Stimulated activated naive B cell treated with anti-CD40 and anti-IgM and Interleukin-4, amounts not matched to agents 10 μg/mL and 1 μg/mL and 100 μg/mL, for 72 hours (primary cell): Measurements from ENCODE around the gene CEP97.
A peak's percentile ranks its signal among the peaks of the same experiment; 100 is the strongest.
"Not testable (repeated sequence)": the region's sequence is repeated elsewhere in the genome, so short reads cannot be mapped to it uniquely, and the experiment has no call there.

Experiments
- ATAC-seq, 2 donors: fragments of 150-1000 bp; cut with Tn5 transposase; replicated peaks; 2 replicates each; pipeline ENCODE4 v1.10.0; 2021; ENCODE audit warnings: moderate library complexity in 1 of 2
- DNase-seq: peaks from one replicate; pipeline ENCODE4 v3.0.0; 2021
- H3K27ac Mint-ChIP-seq: one replicate; pipeline ENCODE4 v1.8.0; 2022; ENCODE audit warnings: mild to moderate bottlenecking, mixed read lengths
- H3K27me3 Mint-ChIP-seq, 2 donors: one replicate each; pipeline ENCODE4 v1.8.0; 2022; ENCODE audit warnings: mixed read lengths in 2 of 2
- H3K36me3 Mint-ChIP-seq, 2 donors: one replicate each; pipeline ENCODE4 v1.8.0; 2022; ENCODE audit warnings: mixed read lengths in 2 of 2, mild to moderate bottlenecking in 1 of 2
- H3K4me1 Mint-ChIP-seq, 2 donors: one replicate each; pipeline ENCODE4 v1.8.0; 2022; ENCODE audit warnings: mixed read lengths in 2 of 2, mild to moderate bottlenecking in 1 of 2
- H3K4me3 Mint-ChIP-seq, 2 donors: one replicate each; pipeline ENCODE4 v1.8.0; 2022; ENCODE audit warnings: mild to moderate bottlenecking in 2 of 2, mixed read lengths in 2 of 2, moderate library complexity in 1 of 2
- H3K9me3 Mint-ChIP-seq, 2 donors: one replicate each; pipeline ENCODE4 v1.8.0; 2022; ENCODE audit warnings: mixed read lengths in 2 of 2, mild to moderate bottlenecking in 1 of 2

Gene CEP97

DNA sequence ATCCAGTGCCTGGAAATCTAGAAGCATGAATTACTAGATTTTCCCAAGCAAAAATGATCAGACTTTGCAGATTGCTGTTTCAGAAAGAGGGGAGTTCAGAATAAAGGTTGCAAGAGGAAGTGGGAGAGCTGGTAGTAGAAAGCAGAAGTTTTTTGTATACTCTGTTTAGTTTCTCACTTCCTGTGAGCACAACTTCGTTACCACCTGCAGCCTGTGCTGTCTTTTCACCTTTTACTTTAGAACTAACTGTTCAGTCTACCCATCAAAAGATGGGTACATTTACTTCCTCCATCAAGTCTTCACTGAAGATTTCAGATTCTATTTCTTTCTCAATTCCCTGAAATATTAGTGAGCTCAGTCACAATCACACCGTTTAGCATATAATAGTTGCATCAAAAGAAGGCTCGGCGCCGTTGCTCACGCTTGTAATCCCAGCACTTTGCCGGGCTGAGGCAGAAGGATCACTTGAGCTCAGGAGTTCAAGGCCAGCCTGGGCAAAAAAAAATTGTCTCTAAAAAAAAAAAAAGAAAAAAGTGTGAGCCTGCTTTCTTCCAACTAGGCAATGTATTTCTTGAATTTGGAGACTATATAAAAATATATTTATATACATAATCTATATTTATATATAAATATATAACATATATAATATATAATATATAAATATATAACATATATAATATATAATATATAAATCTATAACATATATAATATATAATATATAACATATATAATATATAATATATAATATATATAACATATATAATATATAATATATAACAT, 1.8 kb upstream of the CEP97 start:
- Mint-ChIP-seq H3K27me3 (no peaks in the 10 kb centered on the region), H3K4me3 (peak overlapping the region in 1 of 2 donors; percentile 2), H3K27ac (peak overlapping the region; percentile 78), H3K4me1 (peaks cover 17 to 28% of the 10 kb centered on the region in 2 donors), H3K9me3 (no peaks in the 10 kb centered on the region), H3K36me3 (peaks cover 0 to under 1% of the 10 kb centered on the region in 2 donors)
- ATAC-seq (peak; percentile 48), DNase-seq (peak; percentile 26)

DNA sequence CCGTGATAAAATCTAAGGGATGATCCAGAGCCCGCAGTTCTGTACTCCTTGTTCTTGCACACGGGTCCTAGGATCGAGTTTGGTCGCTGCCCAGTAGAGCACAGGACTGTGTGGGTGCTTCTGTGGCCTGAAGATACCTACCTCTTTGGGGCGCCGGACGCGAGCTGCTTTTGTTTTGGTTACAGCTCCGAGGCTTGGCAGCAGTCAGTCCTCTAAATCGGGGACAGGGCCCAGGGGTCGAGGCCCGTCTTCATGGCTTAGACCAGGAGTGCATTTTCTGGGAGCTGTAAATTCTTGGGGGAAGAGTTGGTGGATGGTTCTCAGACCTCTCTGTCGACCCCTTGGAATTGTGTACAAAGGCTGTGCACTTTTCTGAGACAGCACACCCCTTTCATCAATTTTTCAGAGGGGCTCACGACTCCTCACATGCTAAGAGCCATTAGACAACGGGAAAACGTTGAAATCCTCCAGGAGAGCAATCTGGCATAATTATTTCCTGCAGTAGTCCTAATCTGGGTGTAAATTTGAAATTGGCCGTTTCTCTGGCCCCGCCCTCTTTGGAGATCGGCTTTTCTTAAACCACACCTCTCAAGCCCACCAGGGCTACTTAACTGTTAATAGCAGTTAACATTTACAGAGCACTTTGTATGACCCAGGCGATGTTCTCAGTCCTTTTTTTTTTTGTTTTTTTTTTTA, 928 bp downstream of the CEP97 start:
- Mint-ChIP-seq H3K27ac (peak overlapping the region; percentile 99), H3K4me1 (peaks cover 17 to 25% of the 10 kb centered on the region in 2 donors), H3K36me3 (peaks cover 4 to 10% of the 10 kb centered on the region in 2 donors), H3K9me3 (no peaks in the 10 kb centered on the region), H3K27me3 (no peaks in the 10 kb centered on the region), H3K4me3 (peak overlapping the region; percentile 98 to 99)
- DNase-seq (no peak), ATAC-seq (peak; percentile 29 to 31)

DNA sequence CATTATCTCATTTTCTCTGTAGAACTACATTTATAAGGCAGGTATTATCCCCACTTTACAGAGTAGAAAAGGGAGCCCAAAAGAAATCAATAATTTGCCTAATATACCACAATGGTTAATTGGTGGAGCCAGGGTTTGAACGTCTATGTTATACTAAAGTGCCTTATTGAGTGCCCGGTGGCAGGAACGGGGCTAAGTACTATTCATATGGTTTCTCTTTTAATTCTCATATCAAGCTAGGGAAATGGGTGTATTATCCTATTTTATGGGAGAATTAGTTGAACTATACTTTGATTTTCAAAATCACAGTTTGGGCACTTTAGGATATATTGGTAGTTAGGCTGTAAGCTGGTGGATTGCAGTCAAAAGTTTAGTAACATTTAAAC, 1.5 kb downstream of the CEP97 start:
- ATAC-seq = no peak
- no peaks in the 10 kb centered on the region for H3K27me3 Mint-ChIP-seq
- no peak for DNase-seq
- peak overlapping the region; percentile 99 for H3K27ac Mint-ChIP-seq
- peak overlapping the region; percentile 98 to 99 for H3K4me3 Mint-ChIP-seq
- H3K4me1 Mint-ChIP-seq = peaks cover 15 to 19% of the 10 kb centered on the region in 2 donors
- no peaks in the 10 kb centered on the region for H3K9me3 Mint-ChIP-seq
- peaks cover 6 to 13% of the 10 kb centered on the region in 2 donors for H3K36me3 Mint-ChIP-seq

GRCh38 chr3:101729586-101729985, 5.2 kb downstream of the CEP97 start:
- Mint-ChIP-seq H3K27me3 (no peaks in the 10 kb centered on the region), H3K27ac (no peak overlapping the region), H3K36me3 (peaks cover 23 to 31% of the 10 kb centered on the region in 2 donors), H3K4me1 (no peaks in the 10 kb centered on the region), H3K4me3 (no peak overlapping the region), H3K9me3 (no peaks in the 10 kb centered on the region)
- ATAC-seq (no peak), DNase-seq (no peak)

DNA sequence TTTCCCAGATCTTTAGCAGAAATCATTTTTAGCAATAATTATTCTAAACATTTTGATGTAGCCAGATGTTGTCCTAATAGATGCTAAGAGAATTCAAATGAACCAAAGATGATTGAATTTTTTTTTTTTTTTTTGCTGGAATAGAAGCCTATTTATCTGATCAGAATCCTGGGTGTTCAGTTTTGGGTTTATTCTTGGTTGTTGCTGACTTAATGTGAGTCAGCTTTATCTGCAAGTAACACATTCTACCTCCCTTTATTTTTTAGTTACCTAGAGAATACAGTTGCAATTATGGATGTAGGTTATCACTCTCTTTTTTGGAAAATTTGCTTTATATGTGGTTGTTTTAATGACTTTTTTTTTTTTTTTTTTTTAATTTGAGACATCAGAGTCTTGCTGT, 6.4 kb downstream of the CEP97 start:
- Mint-ChIP-seq H3K27me3 (no peaks in the 10 kb centered on the region), H3K27ac (no peak overlapping the region), H3K36me3 (peaks cover 30 to 40% of the 10 kb centered on the region in 2 donors), H3K4me3 (no peak overlapping the region), H3K4me1 (no peaks in the 10 kb centered on the region), H3K9me3 (no peaks in the 10 kb centered on the region)
- DNase-seq (no peak), ATAC-seq (no peak)

- Mint-ChIP-seq H3K36me3 (peaks cover 43 to 54% of the 10 kb centered on the region in 2 donors), H3K4me3 (no peak overlapping the region)
These were observed 7.8 kb downstream of the CEP97 start for GRCh38 chr3:101732240-101732641.

GRCh38 chr3:101735833-101736232, 11.4 kb downstream of the CEP97 start:
- H3K9me3 Mint-ChIP-seq = no peaks in the 10 kb centered on the region
- ATAC-seq = no peak
- no peak overlapping the region for H3K4me3 Mint-ChIP-seq
- peaks cover 52 to 64% of the 10 kb centered on the region in 2 donors for H3K36me3 Mint-ChIP-seq
- H3K27me3 Mint-ChIP-seq = no peaks in the 10 kb centered on the region
- no peak for DNase-seq
- no peaks in the 10 kb centered on the region for H3K4me1 Mint-ChIP-seq
- no peak overlapping the region for H3K27ac Mint-ChIP-seq

More at GRCh38 chr3:101732240-101732641, 7.8 kb downstream of the CEP97 start:
- Mint-ChIP-seq H3K27me3 (no peaks in the 10 kb centered on the region), H3K4me1 (no peaks in the 10 kb centered on the region), H3K9me3 (no peaks in the 10 kb centered on the region), H3K27ac (no peak overlapping the region)
- no peak for DNase-seq
- no peak for ATAC-seq

- not testable (repeated sequence) for H3K27me3 Mint-ChIP-seq, H3K27ac Mint-ChIP-seq, DNase-seq, H3K4me3 Mint-ChIP-seq, H3K4me1 Mint-ChIP-seq, ATAC-seq, H3K9me3 Mint-ChIP-seq
- H3K36me3 Mint-ChIP-seq = peaks cover 29 to 41% of the 10 kb centered on the region in 2 donors
These were observed 17.5 kb downstream of the CEP97 start for GRCh38 chr3:101741914-101742313.

DNA sequence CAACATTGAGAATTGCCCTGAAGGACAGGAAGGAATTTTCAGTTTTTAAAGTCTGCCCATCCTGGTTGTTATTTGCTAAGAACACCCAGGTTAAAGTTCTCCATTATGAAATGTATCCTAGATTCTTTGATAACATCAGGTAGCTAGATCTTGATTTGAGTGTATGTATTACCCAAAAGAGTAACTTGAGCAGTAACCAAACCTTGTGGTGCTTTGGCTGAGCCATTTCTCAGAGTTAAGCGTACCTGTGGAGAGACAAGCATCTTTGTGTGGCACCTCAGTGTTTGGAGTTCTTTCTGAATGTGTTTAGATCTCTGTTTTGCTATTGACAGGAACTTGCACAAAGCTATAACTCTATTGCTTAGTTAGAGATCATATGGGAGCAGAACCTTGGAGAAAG, 20.4 kb downstream of the CEP97 start:
- H3K4me3 Mint-ChIP-seq = no peak overlapping the region
- no peak for ATAC-seq
- no peaks in the 10 kb centered on the region for H3K4me1 Mint-ChIP-seq
- no peak overlapping the region for H3K27ac Mint-ChIP-seq
- DNase-seq = no peak
- peaks cover 14 to 22% of the 10 kb centered on the region in 2 donors for H3K36me3 Mint-ChIP-seq
- no peaks in the 10 kb centered on the region for H3K27me3 Mint-ChIP-seq
- peaks cover 0 to 1% of the 10 kb centered on the region in 2 donors for H3K9me3 Mint-ChIP-seq

DNA sequence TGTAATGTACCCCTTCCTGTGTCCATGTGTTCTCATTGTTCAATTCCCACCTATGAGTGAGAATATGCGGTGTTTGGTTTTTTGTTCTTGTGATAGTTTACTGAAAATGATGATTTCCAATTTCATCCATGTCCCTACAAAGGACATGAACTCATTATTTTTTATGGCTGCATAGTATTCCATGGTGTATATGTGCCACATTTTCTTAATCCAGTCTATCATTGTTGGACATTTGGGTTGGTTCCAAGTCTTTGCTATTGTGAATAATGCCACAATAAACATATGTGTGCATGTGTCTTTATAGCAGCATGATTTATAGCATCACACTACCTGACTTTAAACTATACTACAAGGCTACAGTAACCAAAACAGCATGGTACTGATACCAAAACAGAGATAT, 21.5 kb downstream of the CEP97 start:
- not testable (repeated sequence) for H3K4me3 Mint-ChIP-seq, H3K27me3 Mint-ChIP-seq, H3K4me1 Mint-ChIP-seq, DNase-seq, H3K27ac Mint-ChIP-seq, ATAC-seq, H3K9me3 Mint-ChIP-seq
- H3K36me3 Mint-ChIP-seq = peaks cover 19 to 23% of the 10 kb centered on the region in 2 donors

DNA sequence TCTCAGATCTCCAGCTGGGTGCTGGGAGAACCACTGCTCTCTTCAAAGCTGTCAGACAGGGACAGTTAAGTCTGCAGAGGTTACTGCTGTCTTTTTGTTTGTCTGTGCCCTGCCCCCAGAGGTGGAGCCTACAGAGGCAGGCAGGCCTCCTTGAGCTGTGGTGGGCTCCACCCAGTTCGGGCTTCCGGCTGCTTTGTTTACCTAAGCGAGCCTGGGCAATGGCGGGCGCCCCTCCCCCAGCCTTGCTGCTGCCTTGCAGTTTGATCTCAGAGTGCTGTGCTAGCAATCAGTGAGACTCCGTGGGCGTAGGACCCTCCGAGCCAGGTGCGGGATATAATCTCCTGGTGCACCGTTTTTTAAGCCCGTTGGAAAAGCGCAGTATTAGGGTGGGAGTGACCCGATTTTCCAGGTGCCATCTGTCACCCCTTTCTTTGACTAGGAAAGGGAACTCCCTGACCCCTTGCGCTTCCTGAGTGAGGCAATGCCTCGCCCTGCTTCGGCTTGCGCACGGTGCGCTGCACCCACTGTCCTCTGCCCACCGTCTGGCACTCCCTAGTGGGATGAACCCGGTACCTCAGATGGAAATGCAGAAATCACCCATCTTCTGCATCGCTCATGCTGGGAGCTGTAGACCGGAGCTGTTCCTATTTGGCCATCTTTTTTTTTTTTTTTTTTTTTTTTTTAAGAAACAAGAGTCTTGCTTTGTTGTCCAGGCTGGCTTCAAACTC, 29.1 kb downstream of the CEP97 start:
- peaks cover 40 to 67% of the 10 kb centered on the region in 2 donors for H3K36me3 Mint-ChIP-seq
- H3K4me1 Mint-ChIP-seq, H3K27ac Mint-ChIP-seq, DNase-seq, H3K4me3 Mint-ChIP-seq, H3K9me3 Mint-ChIP-seq, H3K27me3 Mint-ChIP-seq, ATAC-seq: not testable (repeated sequence)

GRCh38 chr3:101758224-101758623, 33.8 kb downstream of the CEP97 start:
- Mint-ChIP-seq H3K4me3 (no peak overlapping the region), H3K9me3 (no peaks in the 10 kb centered on the region), H3K27ac (no peak overlapping the region), H3K36me3 (peaks cover 31 to 62% of the 10 kb centered on the region in 2 donors), H3K4me1 (peaks cover 5 to 9% of the 10 kb centered on the region in 2 donors), H3K27me3 (no peaks in the 10 kb centered on the region)
- ATAC-seq (no peak), DNase-seq (no peak)

DNA sequence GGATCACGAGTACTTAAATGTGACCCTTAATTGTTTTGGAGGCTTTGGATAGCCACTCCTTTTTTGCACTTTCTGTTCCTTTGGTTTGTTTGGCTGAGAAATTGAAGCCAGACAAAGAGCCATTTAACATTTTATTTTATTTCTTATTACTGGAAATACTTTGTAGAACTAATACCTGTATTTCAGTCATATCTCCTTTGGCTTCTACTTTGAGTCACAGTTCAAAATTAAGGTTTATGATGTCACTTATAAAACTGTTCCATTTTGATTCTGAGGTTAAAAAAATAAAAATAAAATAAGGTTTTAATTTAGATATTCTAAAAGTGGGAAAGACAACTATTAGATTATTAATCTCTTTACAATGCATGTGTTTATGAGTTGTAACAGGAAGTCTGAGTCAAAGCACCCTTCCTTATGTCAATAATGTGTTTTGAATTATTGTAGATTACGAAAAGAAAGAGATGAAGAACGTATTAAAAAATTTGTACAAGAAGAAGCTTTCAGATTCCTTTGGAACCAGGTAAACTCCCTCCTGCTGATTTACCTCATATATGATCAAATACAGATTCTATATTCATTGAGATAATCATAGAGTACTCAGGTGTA, 37.7 kb downstream of the CEP97 start:
- no peak overlapping the region for H3K27ac Mint-ChIP-seq
- H3K4me1 Mint-ChIP-seq = peaks cover 5 to 9% of the 10 kb centered on the region in 2 donors
- no peak overlapping the region for H3K4me3 Mint-ChIP-seq
- no peak for ATAC-seq
- peaks cover 20 to 41% of the 10 kb centered on the region in 2 donors for H3K36me3 Mint-ChIP-seq
- no peaks in the 10 kb centered on the region for H3K9me3 Mint-ChIP-seq
- DNase-seq = no peak
- H3K27me3 Mint-ChIP-seq = no peaks in the 10 kb centered on the region

DNA sequence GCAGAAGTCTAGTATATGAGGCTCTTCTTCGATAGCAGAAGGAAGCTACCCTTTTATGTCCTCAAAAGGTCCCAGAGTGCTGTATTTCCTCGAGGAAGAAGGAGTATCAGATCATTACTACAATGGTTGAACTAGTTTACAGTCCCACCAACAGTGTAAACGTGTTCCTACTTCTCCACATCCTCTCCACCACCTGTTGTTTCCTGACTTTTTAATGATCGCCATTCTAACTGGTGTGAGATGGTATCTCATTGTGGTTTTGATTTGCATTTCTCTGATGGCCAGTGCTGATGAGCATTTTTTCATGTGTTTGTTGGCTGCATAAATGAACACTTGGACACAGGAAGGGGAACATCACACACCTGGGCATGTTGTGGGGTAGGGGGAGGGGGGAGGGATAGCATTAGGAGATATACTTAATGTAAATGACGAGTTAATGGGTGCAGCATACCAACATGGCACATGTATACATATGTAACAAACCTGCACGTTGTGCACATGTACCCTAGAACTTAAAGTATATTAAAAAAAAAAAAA, 53.4 kb downstream of the CEP97 start:
- H3K36me3 Mint-ChIP-seq, H3K27ac Mint-ChIP-seq, H3K27me3 Mint-ChIP-seq, H3K9me3 Mint-ChIP-seq, DNase-seq, H3K4me3 Mint-ChIP-seq, ATAC-seq: not testable (repeated sequence)
- H3K4me1 Mint-ChIP-seq = peaks cover 12 to 24% of the 10 kb centered on the region in 2 donors
